Measurements from ENCODE around the gene CD226. TPM values are rescaled to one million over a fixed set of nuclear protein-coding genes. Genes with fewer than 3 reads are reported as not detected.
"Not testable (repeated sequence)": the region's sequence is repeated elsewhere in the genome, so short reads cannot be mapped to it uniquely, and the experiment has no call there.

Gene CD226
- total RNA-seq, 2 experiments from 2014 or later, result 63.9 to 66.8 TPM

- POLR2A ChIA-PET, result interaction anchor here (0.9 to 4.1 kb wide), 8 partner anchors 9 to 59 kb away, joined by 3 to 60 read pairs (median 32); partner anchors contain the start of gene CD226
- H3K4me1 Mint-ChIP-seq (ENCODE audit: low read depth), result peaks cover 77% of the 10 kb centered on the region
- DNase-seq, H3K9me3 Mint-ChIP-seq, H3K27me3 Mint-ChIP-seq: not testable (repeated sequence)
- intact Hi-C loops (cut with micrococcal nuclease), result loop anchor here (1.0 to 10.0 kb wide), 6 partner anchors 9 to 1185 kb away; partner anchors contain the start of genes RTTN and TMX3
- H3K4me3 Mint-ChIP-seq, result peak overlapping the region; percentile 25
- CTCF ChIA-PET, result interaction anchor here (0.8 to 3.4 kb wide), 10 partner anchors 10 to 188 kb away, joined by 3 to 22 read pairs (median 6); no protein-coding TSS in a partner anchor
- H3K27ac Mint-ChIP-seq, result peak overlapping the region; percentile 85
- peaks cover 65% of the 10 kb centered on the region for H3K36me3 Mint-ChIP-seq
These were observed 48.3 kb downstream of the CD226 start for GRCh38 chr18:69899154-69899923.

- ChIA-PET POLR2A (interaction anchor here (0.7 to 4.1 kb wide), 12 partner anchors 9 to 83 kb away, joined by 3 to 60 read pairs (median 10); partner anchors contain the start of gene CD226), CTCF (interaction anchor here (0.9 to 3.4 kb wide), 8 partner anchors 9 to 61 kb away, joined by 4 to 22 read pairs (median 8); no protein-coding TSS in a partner anchor)
- Mint-ChIP-seq H3K36me3 (peaks cover 66% of the 10 kb centered on the region), H3K4me1 (ENCODE audit: low read depth) (peaks cover 78% of the 10 kb centered on the region), H3K4me3 (peak overlapping the region; percentile 67), H3K27me3 (no peaks in the 10 kb centered on the region), H3K9me3 (peaks cover 6% of the 10 kb centered on the region), H3K27ac (peak overlapping the region; percentile 94)
- intact Hi-C loops (cut with micrococcal nuclease), result loop anchor here (2.0 to 10.0 kb wide), 5 partner anchors 14 to 1184 kb away; partner anchors contain the start of genes RTTN and TMX3
- peak; percentile 59 for DNase-seq
These were observed 49.3 kb downstream of the CD226 start for GRCh38 chr18:69898241-69898861.

- Mint-ChIP-seq H3K36me3 (peaks cover 68% of the 10 kb centered on the region), H3K27me3 (no peaks in the 10 kb centered on the region), H3K4me3 (peak overlapping the region; percentile 67), H3K9me3 (peaks cover 6% of the 10 kb centered on the region), H3K27ac (peak overlapping the region; percentile 94), H3K4me1 (ENCODE audit: low read depth) (peaks cover 75% of the 10 kb centered on the region)
- intact Hi-C loops (cut with micrococcal nuclease), result loop anchor here (1.0 to 10.0 kb wide), 10 partner anchors 8 to 1183 kb away; partner anchors contain the start of genes RTTN and TMX3
- DNase-seq, result peak; percentile 64
- CTCF ChIA-PET, result interaction anchor here (2.1 to 3.4 kb wide), 5 partner anchors 11 to 62 kb away, joined by 7 to 22 read pairs (median 14); no protein-coding TSS in a partner anchor
- POLR2A ChIA-PET, result interaction anchor here (0.7 to 4.1 kb wide), 10 partner anchors 8 to 84 kb away, joined by 3 to 60 read pairs (median 19); partner anchors contain the start of gene CD226
These were observed 50.1 kb downstream of the CD226 start for GRCh38 chr18:69897397-69898108.

DNA sequence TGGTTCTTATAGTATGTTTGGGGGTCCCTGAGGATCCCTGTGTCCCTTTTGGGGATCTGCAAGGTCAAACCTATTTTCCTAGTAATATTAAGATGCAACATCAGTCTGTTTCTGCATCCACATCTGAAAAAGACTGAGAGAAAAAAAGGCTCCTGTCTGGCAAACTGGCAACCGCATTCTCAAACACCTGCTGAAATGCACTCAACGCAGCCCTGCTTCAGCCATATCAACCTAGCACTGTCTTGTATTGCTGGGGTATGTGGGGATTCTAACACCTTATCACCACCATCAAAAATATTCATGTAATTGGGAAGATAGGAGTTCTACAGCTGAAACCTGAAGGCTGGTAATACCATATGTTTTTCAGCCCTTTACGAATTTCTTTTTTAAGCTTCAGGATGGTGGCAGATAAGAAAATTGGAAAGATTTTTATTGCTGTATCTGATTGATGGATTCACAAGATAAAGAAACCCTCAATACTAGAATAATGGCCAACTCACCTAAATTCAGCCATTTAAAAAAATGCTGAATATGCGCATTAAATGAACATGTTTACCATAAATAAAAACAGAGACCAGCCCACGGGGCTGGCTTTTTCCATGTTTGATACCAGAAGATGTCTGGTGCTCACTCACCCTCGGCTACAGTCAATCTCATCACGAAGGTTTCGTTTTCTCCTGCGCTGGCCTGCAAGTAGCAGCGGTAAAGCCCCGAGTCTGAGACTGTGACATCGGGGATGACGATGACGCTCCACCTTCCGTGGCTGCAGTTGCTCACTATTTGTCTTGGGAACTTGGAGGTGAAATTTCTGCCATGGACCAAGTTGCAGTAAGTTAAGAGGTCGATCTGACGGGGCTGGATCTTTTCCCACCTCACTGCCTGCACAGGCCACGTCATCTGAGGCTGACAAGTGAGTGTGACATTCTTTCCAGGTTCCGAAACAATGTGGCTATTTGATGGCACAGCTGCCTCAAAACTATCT lies 52.3 kb downstream of the CD226 start:
- peak; percentile 52 for DNase-seq
- Mint-ChIP-seq H3K9me3 (peaks cover 17% of the 10 kb centered on the region), H3K27me3 (no peaks in the 10 kb centered on the region), H3K36me3 (peaks cover 72% of the 10 kb centered on the region), H3K4me1 (ENCODE audit: low read depth) (peaks cover 79% of the 10 kb centered on the region), H3K27ac (peak overlapping the region; percentile 94), H3K4me3 (peak overlapping the region; percentile 27)
- intact Hi-C loops (cut with micrococcal nuclease), result loop anchor here (5.0 to 10.0 kb wide), 4 partner anchors 147 to 1181 kb away; partner anchors contain the start of genes RTTN and TMX3
- ChIA-PET CTCF (no interaction called here), POLR2A (interaction anchor here (1.0 kb wide), 1 partner anchor 40 kb away, joined by 4 read pairs; no protein-coding TSS in a partner anchor)

DNA sequence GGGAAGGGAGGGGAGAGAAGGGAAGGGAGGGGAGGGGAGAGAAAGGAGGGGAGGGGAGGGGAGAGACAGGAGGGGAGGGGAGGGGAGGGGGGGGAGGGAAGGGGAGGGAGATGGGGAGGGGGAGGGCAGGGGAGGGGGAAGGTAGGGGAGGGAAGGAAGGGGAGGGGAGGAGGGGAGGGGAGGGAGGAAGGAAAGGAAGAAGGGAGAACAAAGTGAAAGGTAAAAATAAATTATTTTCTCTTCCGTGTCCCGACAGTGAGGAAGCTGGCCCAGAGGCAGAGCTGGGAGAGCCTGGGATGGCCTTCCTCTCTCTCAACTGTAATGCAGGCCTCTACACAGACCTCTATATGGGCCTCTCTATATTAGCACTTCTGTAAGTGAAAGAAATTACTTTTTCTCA lies 53.2 kb downstream of the CD226 start:
- H3K36me3 Mint-ChIP-seq, result peaks cover 64% of the 10 kb centered on the region
- H3K27me3 Mint-ChIP-seq, result no peaks in the 10 kb centered on the region
- H3K9me3 Mint-ChIP-seq, result peaks cover 11% of the 10 kb centered on the region
- peaks cover 81% of the 10 kb centered on the region for H3K4me1 Mint-ChIP-seq (ENCODE audit: low read depth)
- DNase-seq, result no peak
- POLR2A ChIA-PET, result no interaction called here
- no peak overlapping the region for H3K27ac Mint-ChIP-seq
- no peak overlapping the region for H3K4me3 Mint-ChIP-seq
- intact Hi-C loops (cut with micrococcal nuclease), result loop anchor here (10.0 kb wide), 1 partner anchor 1180 kb away; the partner anchor contains the start of gene TMX3
- CTCF ChIA-PET, result no interaction called here

DNA sequence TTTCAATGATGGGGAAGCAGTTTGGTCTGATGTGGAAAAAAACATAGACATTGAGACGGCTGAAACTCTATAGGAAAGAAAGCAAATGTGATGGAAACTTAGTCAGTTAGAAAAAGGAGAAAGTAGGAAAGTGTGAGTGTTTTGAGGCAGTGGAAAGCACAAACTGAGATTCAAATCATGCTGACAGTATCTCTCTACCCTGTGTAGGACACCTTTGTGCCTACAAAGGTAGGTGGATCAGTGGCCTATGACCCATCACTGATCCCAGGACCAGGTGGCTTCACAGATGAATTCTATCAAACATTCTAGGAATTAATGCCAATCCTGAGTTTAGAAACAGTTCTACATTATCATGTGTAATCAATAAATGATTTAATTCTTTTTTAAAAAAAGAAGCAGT lies 57.1 kb downstream of the CD226 start:
- CTCF ChIA-PET, result no interaction called here
- POLR2A ChIA-PET, result no interaction called here
- H3K4me1 Mint-ChIP-seq (ENCODE audit: low read depth), result peaks cover 77% of the 10 kb centered on the region
- peaks cover 49% of the 10 kb centered on the region for H3K36me3 Mint-ChIP-seq
- DNase-seq, result no peak
- peaks cover 11% of the 10 kb centered on the region for H3K9me3 Mint-ChIP-seq
- peak overlapping the region; percentile 13 for H3K4me3 Mint-ChIP-seq
- intact Hi-C loops (cut with micrococcal nuclease), result loop anchor here (10.0 kb wide), 1 partner anchor 1176 kb away; the partner anchor contains the start of gene TMX3
- H3K27ac Mint-ChIP-seq, result peak overlapping the region; percentile 82
- no peaks in the 10 kb centered on the region for H3K27me3 Mint-ChIP-seq

- DNase-seq, result peak; percentile 50
- Mint-ChIP-seq H3K4me1 (ENCODE audit: low read depth) (peaks cover 85% of the 10 kb centered on the region), H3K27me3 (no peaks in the 10 kb centered on the region), H3K36me3 (peaks cover 43% of the 10 kb centered on the region), H3K27ac (peak overlapping the region; percentile 82), H3K9me3 (peaks cover 11% of the 10 kb centered on the region), H3K4me3 (no peak overlapping the region)
- ChIA-PET CTCF (interaction anchor here (0.8 to 1.6 kb wide), 2 partner anchors 10 to 47 kb away, joined by 4 to 9 read pairs; no protein-coding TSS in a partner anchor), POLR2A (interaction anchor here (1.0 to 3.0 kb wide), 5 partner anchors 10 to 306 kb away, joined by 3 to 30 read pairs (median 13); partner anchors contain the start of gene CD226)
- intact Hi-C loops (cut with micrococcal nuclease), result loop anchor here (1.0 kb wide), 2 partner anchors 8 to 59 kb away; no protein-coding TSS in a partner anchor
These were observed 58.7 kb downstream of the CD226 start for GRCh38 chr18:69889009-69889408.

GRCh38 chr18:69887256-69887655 lies 60.4 kb downstream of the CD226 start:
- Mint-ChIP-seq H3K9me3 (peaks cover 11% of the 10 kb centered on the region), H3K4me3 (no peak overlapping the region), H3K27ac (peak overlapping the region; percentile 80), H3K27me3 (no peaks in the 10 kb centered on the region), H3K4me1 (ENCODE audit: low read depth) (peaks cover 87% of the 10 kb centered on the region), H3K36me3 (peaks cover 30% of the 10 kb centered on the region)
- intact Hi-C loops (cut with micrococcal nuclease), result no loop called here
- ChIA-PET POLR2A (interaction anchor here (0.8 to 3.0 kb wide), 3 partner anchors 11 to 58 kb away, joined by 3 to 30 read pairs (median 4); partner anchors contain the start of gene CD226), CTCF (interaction anchor here (1.2 to 1.3 kb wide), 3 partner anchors 12 to 71 kb away, joined by 3 to 5 read pairs (median 5); no protein-coding TSS in a partner anchor)
- no peak for DNase-seq

DNA sequence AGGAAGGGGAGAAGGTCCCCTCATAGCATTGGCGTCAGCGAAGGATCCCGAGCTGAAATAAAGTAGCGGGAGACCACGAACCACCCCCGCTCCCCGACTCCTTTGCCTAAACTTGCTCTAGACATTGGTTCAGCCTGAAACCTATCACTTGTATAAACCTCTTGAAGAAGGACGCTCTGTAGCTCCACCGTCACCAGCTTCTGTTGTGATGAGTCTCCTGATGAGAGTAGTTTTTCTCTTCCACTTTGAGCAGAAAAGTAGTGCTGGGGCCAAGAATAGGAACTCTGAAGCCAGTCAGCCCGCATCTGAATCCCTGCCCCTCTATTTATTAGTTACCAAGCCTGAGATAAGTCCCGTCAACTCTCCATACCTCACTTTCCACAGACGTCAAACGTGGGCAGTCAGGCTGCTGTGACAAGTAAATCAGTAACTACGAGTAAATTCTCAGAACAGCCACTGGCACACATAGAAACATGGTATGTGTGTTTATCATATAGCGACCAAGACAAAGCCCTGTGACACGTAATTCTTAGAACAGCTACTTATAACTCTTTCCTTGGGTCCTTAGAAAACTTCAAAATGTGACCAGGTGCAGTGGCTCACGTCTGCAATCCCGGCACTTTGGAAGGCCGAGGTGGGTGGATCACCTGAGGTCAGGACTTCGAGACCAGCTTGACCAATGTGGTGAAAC lies 61.7 kb downstream of the CD226 start:
- H3K4me1 Mint-ChIP-seq (ENCODE audit: low read depth), result peaks cover 86% of the 10 kb centered on the region
- H3K27me3 Mint-ChIP-seq, result no peaks in the 10 kb centered on the region
- H3K36me3 Mint-ChIP-seq, result peaks cover 20% of the 10 kb centered on the region
- intact Hi-C loops (cut with micrococcal nuclease), result loop anchor here (1.0 to 2.0 kb wide), 6 partner anchors 13 to 93 kb away; no protein-coding TSS in a partner anchor
- POLR2A ChIA-PET, result interaction anchor here (0.6 to 5.0 kb wide), 9 partner anchors 9 to 74 kb away, joined by 3 to 60 read pairs (median 5); partner anchors contain the start of gene CD226
- CTCF ChIA-PET, result interaction anchor here (0.8 to 1.6 kb wide), 7 partner anchors 12 to 73 kb away, joined by 3 to 9 read pairs (median 4); no protein-coding TSS in a partner anchor
- peaks cover 4% of the 10 kb centered on the region for H3K9me3 Mint-ChIP-seq
- H3K4me3 Mint-ChIP-seq, result peak overlapping the region; percentile 73
- peak overlapping the region; percentile 97 for H3K27ac Mint-ChIP-seq
- peak; percentile 85 for DNase-seq

Data from activated CD4-positive, alpha-beta memory T cell treated with anti-CD3 and anti-CD28 coated beads for 36 hours (primary cell).